Dermis blood vessel endothelial cell (primary cell): ENCODE results near the gene REC8. TPM values are rescaled to one million over a fixed set of nuclear protein-coding genes. Genes with fewer than 3 reads are reported as not detected.
"Not testable (repeated sequence)": the region's sequence is repeated elsewhere in the genome, so short reads cannot be mapped to it uniquely, and the experiment has no call there.

ENCODE experiments used
- DNase-seq: peaks from one replicate; pipeline ENCODE4 v3.0.0; 2010
- total RNA-seq: library from RNA; depleted of rRNA; stranded (reverse); fragments of >200 nt; gene quantifications from 2 replicates; pipeline ENCODE4 v1.2.3, GENCODE V29; 2014

REC8 gene
- total RNA-seq, 1 donor from 2014 or later: 2.7 TPM

DNA sequence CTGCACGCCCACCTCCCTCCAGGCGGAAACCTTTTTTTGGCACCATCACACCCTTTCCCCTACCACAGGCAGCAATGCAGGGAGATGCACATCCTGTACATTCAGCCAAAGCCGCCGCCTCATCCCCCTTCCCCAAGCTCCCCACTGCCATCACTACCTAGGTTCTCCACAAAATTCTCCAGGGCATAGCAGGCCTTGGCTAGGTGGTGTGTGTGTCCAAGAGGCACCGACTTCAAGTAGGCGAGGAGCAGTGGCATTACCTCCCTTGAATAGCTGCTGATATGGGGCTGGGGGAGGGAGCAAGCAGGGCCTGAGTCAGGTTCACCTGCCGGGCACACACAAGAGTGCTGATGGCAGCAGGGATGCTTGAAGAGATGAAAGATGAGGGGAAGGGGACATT is 13.1 kb downstream of the REC8 start:
- no peak for DNase-seq

DNA sequence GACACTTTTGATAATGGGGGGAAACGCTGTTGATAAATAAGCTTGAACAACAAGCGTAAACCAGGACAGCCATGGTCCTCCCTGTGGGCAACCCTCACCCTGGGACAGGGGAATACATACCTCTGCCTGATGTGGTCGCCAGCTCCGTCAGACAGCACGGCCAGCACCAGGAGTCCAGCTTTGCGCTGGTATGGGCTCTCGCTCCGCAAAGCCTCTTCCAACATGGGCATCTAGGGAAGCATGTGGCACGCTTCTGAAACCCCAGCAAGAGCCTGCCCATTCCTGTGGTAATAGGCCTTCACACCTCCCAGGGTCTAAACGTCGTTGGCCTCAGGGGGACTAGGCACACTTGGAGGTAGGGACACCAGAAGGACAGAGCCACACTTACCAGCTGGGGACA is 13.9 kb downstream of the REC8 start:
- no peak for DNase-seq

DNA sequence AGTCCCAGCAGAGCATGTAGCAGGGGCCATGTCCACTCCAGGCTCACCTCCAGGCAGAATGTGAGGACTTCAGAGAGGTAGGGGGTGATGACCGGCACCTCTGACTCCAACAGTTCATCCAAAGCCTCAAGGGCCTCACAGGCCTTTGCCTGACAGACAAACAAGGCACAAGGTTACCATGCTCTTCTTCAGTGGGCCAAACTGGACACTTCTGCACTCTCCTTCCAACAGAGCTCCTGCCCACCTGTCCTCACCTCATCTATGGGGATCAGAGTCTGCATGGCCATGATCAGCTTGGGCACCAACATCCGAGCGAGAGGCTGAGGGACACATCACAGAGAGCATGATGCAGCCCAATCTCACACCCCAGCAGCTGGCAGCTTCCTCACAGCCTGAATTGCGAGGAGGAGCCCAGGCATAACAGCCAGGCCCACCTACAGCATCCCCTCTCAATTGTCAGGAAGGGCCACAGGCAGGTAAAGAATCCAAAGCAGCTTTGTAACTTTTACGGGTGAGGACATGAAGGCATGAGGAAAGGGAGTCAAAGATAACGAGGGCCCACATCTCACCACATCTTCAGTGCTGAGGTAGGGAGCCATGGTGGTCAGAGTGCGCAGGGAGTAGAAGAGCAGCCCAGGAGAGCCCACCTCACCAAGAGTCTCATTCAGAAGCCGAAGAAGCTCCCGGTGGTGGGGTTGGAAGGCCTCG is 15.1 kb downstream of the REC8 start:
- no peak for DNase-seq

DNA sequence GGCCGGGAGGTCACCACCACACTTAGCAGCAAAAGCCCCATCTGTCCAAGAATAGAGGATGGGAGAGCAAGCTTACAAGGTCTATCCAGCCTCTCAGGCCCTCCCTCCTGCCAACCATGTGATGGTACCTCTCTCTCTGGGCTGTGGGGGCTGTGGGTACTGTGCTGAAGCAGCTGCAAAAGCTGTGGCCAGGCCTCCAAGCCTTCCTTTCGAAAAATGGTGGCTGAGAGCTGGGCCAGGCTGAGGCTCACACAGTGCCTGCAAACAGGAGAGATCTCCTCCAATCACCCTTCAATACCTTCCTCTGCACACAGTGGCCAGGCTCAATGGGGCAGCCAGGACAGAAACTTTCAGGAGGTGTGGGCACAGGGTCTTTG is 15.6 kb downstream of the REC8 start:
- no peak for DNase-seq

DNA sequence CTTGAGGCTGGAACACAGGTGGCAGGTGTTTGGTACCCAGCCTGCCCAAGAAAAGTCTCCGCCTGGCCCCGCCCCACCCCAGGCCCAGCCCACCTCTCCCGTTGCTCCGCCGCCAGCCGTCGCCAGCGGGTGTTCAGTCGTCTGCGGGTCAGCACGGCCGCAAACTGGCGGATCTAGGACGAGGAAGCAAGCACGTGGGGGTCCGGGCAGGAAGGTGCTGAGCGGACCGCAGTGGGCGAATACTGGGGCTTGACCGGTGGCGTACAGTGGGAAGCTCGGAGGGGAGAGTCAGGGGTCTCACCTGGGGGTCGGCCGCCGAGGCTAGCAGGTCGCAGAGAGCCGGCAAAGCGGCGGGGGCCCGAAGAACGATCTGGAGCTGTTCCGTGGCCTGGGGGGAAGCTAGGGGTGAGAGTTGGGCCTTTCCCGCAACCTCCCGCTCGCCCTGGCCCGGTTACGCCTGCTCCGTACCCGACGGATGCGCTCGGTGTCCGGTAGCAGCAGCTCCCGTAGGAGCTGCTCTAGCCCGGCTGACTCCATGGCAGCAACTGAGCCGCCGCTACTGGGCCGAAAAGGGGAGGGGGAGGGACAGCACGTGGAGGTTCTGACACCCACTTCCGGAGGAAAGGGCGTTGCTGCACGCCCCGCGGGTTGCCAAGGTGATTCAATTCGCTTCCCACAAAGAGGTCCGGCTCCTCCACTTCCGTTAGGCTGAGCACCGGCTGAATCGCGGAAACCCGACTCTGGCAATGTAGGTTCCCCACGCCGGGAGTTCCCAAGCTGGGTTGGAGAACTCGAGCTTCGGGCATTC is 16.6 kb downstream of the REC8 start, which contains the start of gene IPO4:
Gene IPO4, minus strand, starts transcription at position 566 of the 808 bp plus-strand sequence. Its CDS starts 29 bp downstream, at position 537.
- DNase-seq: peak; percentile 99

DNA sequence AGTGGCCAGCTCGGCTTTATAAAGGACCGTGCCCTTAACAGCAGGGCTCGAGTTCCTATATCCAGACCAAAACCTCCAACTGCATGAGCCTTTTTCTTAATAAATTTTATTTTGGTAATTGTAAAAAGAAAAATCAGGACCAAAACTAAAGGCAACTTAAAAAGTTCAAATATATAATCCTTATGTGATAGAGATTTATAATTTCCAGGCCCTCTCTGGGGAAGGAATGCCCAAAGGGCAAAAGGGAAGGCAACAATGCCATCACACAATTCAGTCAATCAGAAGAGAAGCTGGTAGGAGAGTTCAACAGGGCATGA is 17.1 kb downstream of the REC8 start:
- DNase-seq: no peak

DNA sequence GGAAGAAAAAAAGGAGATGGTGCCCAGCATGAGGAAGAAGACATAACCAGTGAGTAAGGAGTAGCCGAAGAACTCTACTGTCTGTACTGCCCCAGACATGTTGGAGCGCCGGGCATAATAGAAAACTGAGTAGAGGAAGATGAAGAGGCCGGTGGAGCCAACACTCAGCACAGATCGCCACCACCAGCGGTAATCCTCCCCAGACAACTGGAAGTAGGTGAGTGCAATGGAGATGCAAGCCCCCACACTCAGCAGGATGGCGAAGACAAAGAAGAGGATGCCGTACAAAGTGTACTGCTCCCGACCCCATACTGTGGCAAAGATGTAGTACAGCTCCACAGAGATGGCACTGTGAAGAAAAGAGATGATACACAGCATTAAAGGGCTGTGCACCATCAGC is 17.6 kb downstream of the REC8 start:
- DNase-seq: no peak

DNA sequence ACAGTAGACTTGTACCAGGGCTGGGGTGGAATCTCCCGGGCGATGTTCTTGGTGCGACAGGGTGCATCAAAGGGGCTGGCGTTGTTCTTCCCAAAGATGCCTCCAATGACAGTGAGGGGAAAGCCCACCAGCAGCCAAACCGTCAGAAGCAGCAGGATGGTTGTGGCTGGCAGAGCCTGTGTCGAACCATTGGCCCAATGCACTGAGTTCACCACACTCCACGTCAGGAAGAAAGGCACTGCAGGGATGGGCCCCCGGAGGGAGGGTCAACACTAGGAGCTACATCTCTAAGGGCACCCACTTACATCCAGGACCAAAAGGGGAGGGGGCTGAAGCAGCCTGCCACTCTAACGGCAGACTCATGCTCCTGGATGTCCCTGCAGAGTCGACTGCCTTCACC is 18.5 kb downstream of the REC8 start:
- no peak for DNase-seq

DNA sequence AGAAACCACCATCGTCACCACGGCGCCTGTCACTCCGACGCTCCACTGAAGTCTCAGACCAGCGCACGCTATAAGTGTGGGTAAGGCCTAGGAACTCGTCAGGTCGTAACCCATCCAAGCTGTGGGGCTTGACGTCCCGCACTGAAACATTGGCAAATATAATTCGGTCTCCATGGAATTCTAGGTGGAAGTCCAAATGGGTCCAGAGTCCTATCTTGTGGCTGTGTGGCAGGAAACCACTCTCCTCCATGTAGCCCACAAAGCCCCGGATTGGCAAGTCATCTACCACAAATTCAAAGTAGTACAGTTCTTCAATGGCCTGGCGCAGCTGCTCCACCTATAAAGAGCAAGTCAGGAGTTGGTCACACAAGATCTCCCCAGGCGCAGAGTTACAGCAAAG is 21.1 kb downstream of the REC8 start:
- no peak for DNase-seq

DNA sequence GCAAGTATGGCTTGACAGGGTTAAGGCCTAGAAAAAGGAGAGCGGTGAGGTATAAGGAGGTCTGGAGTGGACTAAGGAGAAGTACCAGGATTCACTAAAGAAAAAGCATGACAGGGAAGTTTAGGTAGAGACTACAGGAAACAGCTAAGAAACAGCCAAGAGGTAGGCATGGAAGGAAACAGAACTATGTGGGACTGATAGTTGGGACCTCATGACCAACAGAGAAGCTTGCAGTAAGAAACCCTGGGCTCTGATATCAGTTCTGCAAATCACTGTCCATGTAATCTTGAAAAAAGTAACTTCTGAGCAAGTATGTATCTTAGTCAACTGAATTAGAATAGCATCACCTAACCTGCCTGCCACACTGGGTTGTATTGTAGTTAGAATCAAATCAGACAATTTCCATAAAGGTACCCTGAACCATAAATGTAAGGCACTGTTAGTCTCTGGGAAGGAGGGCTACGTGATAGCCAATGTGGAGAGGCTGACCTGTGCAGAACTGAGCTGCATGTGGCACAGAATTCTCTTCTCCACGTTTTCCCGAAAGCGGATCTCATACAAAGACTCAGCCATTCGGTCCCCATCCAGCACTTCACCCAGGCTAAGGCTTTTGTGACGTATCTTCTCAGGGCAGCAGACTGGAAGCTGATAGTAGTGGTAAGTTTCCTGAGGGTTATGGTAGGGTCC is 22.4 kb downstream of the REC8 start:
- no peak for DNase-seq

DNA sequence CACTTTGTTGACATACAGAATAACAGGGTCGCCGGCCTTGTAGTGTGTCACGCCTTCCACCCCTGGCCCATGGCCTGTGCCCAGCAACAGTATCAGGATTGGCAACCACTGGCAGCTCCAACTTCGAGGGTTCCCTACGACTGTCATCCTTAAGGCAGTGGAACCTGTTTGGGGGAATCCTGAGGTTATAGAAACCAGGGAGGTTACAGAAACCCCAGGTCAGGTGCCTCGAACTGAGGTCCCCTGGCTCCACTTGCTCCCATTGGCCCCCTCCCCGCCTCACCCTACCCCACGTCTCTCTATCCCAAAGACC is 22.9 kb downstream of the REC8 start:
- no peak for DNase-seq

DNA sequence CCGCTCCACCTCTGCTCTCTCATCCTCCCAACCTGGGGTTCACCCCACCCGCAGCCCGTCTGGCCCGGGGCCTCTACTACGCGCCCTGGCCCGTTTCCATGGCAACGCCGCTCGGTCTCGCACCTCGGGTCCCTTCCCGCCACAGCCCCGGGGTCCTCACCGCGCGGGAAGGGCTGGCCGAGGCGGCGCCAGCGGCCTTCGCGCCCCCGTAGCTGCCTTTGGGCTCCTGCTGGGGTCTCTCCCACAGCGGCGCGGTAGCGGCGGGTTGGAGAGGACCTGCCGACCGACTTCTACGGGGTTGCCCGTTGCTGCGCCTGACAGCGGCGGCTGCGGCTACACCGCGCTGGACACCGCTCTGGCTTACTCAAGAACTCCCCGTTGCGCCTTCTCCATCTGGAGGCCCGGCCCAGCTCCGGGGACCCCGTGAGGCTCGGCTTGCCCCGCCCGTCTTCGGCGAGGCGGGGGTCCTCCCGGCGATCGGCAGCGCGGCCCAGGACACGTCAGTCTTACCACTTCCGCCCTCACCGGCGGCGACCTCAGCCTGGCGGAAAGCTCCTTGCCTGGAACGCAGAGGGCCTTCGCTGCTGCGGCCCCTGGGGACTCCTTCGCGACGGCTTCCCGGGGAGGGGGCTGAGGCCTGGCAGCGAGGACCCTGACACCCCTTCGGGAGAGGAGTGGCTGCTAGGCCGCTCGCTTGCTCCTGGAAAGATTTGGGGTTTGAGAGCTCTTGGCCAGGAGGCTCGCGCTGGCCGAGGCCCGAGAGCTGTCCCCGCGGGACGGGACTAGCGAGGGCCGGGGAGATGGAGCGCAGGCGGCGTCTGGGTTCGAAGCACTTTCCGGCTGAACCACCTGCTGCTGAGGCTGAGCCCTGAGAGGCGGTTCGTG is 23.5 kb downstream of the REC8 start, which contains the start of gene TM9SF1:
Gene TM9SF1, minus strand, starts transcription at position 256 of the 885 bp plus-strand sequence. CDS start 422 bp downstream, outside the sequence.
- DNase-seq: peak; percentile 93

DNA sequence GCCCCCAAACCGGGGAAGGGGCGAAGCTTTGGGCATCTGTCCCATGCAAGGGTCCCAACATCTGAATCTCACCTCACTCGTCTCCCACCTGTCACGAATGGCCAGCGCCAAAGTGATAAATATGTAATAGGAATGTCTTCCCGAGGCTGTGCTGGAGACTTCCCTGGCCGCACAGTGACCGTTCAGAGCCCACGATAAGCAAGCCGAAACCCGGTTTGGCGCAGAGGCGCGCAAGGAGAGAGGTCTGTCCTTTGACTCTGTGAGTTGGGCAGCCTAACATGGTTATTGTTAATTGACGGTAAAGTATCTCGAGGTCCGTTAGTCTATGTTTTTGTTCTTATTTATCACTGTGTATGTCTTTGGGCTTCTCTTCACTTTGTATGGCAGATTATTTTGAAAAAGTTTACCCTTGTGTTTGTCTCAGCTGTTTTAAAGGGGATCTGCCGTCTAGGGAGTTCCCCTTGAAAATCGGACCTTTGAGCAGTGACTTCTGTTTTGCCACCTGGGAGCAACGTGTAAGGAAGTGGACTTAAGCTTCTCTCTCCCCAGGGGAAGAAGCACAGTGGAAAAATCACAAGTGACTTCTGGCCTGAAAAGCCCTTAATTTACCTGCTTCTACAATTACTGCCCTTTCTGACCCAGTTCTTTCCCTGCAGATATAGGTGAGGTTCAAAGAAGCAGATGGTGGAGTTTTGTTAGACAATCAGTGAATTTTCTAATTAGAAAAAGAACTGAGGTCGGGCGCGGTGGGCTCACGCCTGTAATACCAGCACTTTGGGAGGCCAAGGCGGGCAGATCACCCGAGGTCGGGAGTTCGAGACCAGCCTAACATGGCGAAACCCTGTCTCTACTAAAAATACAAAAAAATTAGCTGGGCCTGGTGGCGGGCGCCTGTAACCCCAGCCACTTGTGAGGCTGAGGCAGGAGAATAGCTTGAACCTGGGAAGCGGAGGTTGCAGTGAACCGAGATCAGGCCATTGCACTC is 24.5 kb downstream of the REC8 start:
- DNase-seq: peak; percentile 49

DNA sequence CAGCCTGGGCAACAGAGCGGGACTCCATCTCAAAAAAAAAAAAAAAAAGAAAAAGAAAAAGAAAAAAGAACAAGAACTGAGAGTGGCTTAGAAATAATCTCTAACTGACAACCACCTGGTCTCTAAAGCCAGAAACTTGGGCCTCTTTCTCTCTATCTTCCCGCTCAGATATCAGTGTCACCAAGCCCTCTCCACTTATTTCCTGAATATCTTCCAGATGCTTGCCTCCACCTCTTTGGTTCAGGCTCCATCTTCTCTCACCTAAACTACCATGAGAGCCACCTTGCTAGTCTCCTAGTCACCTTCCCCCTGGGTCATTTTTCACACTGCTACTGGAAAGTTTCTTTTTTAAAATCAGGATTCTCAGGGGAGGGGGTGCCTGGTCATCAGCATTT is 25.2 kb downstream of the REC8 start:
- DNase-seq: no peak

DNA sequence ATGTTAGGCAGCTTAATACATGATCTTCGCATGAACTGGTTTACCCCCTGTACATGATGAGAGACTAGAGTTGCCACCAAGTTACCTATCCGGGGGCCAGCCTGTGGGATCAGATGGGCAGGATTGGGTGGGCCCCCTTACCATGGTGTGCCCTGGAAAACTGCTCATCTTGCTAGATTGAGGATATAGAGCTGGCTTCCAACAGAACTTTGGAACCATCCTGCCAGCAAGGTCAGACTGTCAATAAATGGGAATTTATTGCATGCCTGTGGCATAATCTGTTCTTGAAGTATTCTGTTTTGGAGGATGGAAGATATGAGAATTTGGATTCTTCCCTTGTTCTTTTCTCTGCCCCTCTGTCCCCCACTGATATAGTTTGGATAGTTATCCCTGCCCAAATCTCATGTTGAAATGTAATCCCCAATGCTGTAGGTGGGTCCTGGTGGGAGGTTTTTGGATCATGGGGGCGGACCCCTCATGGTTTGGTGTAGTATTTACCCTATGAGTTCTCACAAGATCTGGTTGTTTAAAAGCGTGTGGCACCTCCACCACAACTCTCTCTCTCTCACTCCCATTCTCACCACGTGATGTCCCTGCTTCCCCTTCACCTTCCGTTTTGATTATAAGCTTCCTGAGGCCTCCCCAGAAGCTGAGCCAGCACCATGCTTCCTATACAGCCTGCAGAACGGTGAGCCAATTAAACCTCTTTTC is 27.1 kb downstream of the REC8 start:
- no peak for DNase-seq

DNA sequence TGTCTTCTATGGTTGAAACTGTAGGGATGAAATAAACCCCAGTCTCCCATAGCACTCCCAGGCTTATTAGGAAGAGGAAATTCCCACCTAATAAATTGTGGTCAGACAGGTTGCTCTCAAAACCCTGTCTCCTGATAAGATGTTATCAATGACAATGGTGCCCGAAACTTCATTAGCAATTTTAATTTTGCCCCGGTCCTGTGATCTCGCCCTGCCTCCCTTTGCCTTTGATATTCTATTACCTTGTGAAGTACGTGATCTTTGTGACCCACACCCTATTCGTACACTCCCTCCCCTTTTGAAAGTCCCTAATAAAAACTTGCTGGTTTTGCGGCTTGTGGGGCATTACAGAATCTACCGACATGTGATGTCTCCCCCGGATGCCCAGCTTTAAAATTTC is 30.7 kb downstream of the REC8 start:
- not testable (repeated sequence) for DNase-seq

DNA sequence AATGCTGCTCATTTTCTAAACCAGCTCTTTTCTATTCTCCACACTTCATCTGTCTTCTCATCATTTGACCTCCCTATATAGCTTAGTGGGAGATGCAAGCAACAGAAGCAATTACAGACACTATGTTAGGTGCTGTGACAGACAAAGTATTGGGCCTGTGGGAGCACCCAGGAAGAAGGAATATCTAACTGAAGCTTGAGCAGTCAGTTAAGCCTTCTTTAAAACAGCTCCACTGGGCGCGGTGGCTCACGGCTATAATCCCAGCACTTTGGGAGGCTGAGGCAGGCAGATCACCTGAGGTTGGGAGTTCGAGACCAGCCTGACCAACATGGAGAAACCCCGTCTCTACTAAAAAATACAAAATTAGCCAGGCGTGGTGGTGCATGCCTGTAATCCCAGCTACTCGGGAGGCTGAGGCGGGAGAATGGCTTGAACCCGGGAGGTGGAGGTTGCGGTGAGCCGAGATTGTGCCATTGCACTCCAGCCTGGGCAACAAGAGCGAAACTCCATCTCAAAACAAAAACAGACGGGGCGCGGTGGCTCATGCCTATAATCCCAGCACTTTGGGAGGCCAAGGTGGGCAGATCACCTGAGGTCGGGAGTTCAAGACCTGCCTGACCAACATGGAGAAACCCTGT is 31.5 kb downstream of the REC8 start:
- not testable (repeated sequence) for DNase-seq

DNA sequence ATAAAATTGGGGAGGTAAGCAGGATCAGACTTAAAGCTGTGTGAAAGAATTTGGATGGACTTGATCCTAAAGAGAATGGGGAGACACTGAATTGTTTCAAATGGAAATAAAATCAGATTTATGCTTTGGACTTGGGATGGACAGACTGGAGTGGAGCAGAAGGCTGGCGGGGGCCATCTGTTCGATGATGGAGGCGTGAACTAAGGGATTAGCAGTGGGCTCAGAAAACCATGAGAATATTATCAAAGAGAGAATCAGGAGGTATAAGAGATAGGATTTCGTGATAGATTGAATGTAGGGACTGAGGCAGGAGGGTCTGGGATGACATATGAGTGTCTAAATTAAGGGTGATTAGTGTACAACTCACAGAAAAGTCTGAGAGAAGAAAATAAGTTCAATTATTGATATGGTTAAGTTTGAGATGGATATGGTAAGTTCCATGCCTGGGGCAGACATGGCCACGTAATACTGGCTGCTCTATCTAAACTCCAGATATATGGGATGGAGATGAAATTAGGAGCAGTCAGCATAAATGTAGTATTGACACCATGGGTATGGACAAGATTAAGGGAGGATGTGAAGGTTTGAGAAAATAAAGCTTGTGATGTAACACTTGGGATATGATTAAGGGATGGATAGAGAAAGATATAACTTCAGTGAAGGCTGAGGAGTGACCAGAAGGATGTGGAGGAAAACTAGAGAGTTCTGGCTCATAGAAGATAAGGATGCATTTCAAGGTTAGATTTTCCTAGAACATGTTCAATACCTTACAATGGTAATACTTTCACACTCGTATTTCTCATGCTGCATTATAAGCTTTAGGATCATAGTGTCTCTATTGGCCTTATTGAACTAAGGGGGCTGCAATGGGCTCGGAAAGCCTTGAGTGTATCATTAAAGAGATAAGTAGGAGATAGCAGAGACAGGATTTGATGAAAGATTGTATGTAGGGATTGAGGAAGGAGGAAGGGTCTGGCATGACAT is 32.6 kb downstream of the REC8 start:
- no peak for DNase-seq
